Hepatic stellate cell (primary cell): ENCODE measurements around the gene CSTPP1.
"Not testable (repeated sequence)": the region's sequence is repeated elsewhere in the genome, so short reads cannot be mapped to it uniquely, and the experiment has no call there.

Experiments
- DNase-seq: peaks from one replicate; pipeline ENCODE4 v3.0.0; 2011; ENCODE audit warnings: low spot score

CSTPP1 gene

GRCh38 chr11:46912526-46913150 lies 23.9 kb upstream of the CSTPP1 start:
- DNase-seq, result no peak

GRCh38 chr11:46913484-46913883 lies 23.1 kb upstream of the CSTPP1 start:
- no peak for DNase-seq

GRCh38 chr11:46914363-46914762 lies 22.2 kb upstream of the CSTPP1 start:
- DNase-seq, result peak; percentile 69

DNA sequence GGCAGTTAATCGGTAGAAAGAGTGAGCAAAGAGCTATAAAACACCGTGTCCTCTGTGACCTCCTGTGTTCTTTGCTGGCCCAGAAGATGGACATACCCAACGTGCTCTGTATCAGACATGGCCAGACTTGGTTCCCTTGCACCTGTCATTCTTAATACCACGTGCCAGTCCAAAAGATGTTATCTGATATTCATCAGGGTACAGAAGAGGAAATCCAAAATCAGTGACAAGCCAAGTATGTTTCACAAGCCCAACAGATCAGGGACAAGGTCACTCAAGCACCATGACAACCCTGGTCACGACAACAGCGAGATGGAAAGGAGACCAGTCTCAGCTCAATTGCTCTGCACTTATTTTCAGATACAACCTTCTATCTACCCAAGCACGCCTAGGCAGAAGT lies 21.7 kb upstream of the CSTPP1 start:
- DNase-seq, result no peak

- peak; percentile 89 for DNase-seq
Observed at GRCh38 chr11:46916286-46917108, 20.1 kb upstream of the CSTPP1 start.

GRCh38 chr11:46917109-46917761 lies 19.3 kb upstream of the CSTPP1 start:
- no peak for DNase-seq

DNA sequence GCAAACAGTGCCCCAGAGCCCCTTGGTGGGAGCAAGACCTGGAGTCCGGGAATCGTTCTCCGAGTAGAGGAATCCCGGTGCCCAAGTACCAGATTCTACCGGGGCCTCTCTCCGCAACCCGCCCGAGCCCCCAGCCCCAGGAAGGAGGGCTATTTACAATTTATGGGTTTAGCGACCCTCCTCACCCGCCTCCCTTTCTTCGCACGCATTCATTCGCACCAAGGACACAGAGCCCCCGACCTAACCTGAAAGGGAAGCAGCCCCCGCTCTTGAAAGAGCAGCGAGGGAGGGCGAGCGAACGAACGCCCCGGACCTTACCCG lies 18.8 kb upstream of the CSTPP1 start:
- DNase-seq, result no peak

- DNase-seq, result peak; percentile 41
Observed at GRCh38 chr11:46918083-46918787, 18.3 kb upstream of the CSTPP1 start, which contains the start of gene LRP4. Gene LRP4, minus strand, starts transcription at chr11:46918550. Its CDS starts 171 bp downstream, at chr11:46918379.

DNA sequence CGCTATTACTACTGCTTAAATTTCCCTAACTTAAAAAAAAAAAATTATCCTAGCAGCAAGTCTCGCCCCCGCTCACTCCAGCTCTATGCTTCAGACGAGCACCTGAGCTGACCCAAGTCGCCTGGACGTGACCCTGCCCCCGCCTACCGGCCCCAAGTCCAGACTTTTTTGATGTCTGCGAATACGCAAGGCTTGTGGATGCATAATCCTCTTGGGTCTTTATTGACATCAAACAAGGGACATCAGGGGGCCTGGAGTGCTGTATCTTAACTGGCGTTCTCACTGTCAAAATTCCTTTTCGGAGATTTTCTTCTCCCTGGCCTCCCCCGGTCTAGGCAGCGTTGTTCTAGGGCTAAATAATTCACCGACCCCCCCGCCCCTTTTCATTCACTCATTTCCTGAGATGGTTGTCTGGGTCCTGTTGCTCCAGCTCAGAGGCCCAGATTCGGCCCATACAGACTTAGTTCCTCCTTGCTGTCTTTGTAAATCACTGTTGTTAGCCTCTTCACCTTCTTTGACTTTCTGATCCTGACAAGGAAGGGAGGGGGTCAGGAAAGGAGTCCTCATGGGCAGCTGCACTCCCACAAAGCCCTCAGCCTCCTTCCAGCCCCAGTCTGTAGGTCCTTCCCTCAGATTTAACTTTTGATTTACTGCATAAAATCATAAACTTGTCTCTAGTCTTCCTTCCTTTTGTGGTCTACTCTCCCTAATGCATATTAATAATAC lies 17.6 kb upstream of the CSTPP1 start:
- DNase-seq, result no peak

DNA sequence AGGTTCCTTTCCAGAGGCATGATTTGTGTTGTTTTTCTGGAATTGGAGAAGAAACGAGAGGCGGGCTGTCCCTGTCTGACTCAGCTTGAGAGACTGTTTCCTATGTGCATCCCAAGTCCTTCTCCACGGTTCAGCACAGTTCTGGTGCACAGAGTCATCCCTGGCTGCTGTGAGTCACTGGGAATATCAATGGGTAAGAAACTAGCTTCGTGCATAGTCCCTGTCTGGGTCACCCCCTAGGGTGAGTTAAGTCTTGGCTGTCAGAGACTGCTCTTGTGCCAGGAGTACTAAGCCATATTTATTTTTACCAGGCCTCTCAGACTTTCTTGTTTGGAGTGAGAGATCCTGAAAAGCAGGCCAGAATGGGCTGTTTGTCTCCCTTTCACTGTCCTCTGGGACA lies 15.8 kb upstream of the CSTPP1 start:
- peak; percentile 97 for DNase-seq

GRCh38 chr11:46927928-46928327 lies 8.6 kb upstream of the CSTPP1 start:
- DNase-seq, result not testable (repeated sequence)

- DNase-seq, result not testable (repeated sequence)
Observed at GRCh38 chr11:46928701-46929100, 7.9 kb upstream of the CSTPP1 start.

DNA sequence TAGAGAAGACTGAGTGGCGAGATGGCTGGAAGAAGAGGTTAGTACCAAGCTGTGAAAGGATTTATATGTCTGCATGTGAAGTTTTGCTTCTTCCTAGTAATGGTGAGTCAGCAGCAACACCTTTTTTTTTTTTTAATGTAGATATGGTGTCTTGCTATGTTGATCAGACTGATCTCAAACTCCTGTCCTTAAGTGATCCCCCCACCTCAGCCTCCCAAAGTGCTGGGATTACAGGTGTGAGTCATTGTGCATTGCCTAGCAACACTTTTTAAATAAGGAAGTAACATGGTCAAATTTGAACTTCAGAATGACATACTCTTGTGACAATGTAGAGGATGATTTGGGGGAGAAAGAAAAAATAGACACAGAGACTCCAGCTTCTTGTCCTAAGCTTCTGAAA lies 6.5 kb upstream of the CSTPP1 start:
- no peak for DNase-seq

DNA sequence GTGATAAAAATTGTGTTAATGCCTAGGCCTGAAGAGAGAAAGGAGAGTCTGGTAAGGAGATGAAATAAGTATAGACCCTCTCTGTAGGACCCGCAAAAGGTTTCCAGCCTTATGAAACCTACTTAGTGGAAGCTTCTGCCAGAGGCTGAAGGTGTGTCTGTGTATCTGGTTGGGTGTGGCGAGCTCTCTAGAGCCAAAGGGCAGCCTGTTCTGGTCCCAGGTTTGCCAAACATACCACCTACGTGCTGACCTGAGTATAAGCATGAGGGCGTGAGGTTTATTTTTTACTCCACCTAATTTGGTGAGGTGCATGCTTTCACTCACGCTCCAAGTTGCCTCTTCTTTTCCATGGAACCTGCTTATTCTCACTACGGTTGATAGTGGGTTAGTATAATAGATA lies 5.6 kb downstream of the CSTPP1 start:
- DNase-seq, result no peak

DNA sequence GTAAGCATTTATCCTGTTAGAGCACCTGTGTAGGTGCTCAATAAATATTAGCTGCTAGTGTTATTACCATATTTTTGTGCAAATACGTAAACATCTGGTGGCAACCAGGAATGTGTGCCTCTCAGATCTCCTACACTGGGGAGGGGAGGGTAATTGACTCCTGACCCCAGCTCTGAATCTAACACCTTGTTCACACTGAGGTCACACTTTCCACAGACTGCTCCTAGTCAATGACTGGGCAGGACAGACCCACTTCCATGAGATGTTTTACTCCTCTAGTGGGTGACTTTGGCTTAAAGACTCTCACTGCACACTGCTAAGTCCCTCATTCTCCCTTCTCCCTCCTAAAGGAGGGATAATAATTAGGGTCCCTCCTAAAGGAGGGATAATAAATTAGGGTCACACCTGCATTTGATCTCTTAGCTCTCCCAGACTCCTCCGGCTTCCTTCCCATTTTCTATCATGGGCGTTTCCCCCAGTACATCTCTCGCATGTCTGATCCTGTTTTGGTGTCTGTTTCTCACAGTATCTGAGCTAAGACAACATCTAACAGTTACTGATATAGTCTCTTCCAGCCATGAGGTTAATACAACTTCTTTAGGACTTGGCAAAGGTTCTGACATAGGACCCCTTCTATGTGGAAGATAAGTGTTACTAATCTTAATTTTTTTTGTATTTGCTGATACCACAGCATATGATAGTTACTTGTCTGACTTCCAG lies 8.0 kb downstream of the CSTPP1 start:
- no peak for DNase-seq

DNA sequence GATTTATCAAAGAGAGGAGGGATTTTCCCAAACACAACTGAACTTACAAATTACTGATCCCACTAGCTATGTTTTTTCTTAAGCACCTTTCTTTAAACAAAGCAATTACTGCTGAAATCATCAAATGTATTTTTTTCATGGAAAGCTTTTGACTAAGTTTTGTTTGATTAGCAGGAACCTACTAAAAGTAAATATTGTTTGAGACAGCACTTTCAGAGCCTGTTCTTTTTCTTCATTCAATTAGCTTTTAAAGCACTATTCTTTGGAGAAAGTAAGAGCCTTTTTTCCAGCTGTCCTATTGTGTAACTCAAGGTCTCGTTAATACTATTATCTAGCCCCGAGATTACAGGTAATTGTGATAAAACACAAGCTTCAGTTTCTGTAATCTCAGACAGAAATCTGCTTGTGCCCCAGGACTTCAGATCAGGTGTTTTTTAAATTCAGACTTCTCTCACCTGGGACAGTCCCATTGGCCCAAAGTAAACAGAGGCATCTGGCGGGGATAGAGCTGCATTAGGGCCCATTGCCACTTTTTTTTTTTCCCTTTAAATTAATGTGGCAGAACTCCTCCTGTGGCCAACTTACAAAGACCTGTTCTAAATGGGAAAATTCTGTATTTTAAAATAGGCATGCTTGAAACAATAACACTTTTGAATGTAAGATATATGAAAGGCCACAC lies 11.0 kb downstream of the CSTPP1 start:
- DNase-seq, result no peak

- peak; percentile 51 for DNase-seq
Observed at GRCh38 chr11:46948378-46949131, 12.0 kb downstream of the CSTPP1 start.

GRCh38 chr11:46949297-46949696 lies 12.7 kb downstream of the CSTPP1 start:
- no peak for DNase-seq

DNA sequence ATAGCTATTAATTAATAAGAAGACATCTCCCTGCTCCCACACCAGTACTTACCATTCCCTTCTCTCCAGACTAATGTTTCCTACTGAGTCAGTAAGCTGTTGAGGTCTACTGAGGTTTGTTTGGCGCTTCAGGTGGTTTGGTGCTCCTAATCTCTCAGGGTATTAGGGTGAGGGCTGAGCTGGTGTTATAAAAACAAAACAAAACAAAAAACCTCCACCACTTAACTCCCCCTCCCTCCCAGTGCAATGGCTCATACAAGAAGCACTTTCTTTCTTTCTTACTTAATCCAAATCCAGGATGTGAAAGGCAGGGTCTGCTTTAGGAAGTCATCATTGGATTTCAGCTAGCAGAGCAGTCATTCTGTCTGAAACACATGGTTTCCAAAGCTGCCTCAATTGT lies 15.3 kb downstream of the CSTPP1 start:
- DNase-seq, result no peak

GRCh38 chr11:46952553-46952952 lies 16.0 kb downstream of the CSTPP1 start:
- no peak for DNase-seq
